Hepatocyte (in vitro differentiated cells): ENCODE data around the gene SESN1. TPM values are rescaled to one million over a fixed set of nuclear protein-coding genes. Genes with fewer than 3 reads are reported as not detected.

Experiments
- DNase-seq: peaks from one replicate; pipeline ENCODE4 v3.0.0-alpha.2; 2016; ENCODE audit warnings: low spot score
- H2AFZ ChIP-seq: fragments of 200-600 bp; sonication (generic); 2 replicates; pipeline ENCODE4 v1.6.0; 2016; ENCODE audit warnings: antibody characterized with exemption, mild to moderate bottlenecking
- H3K27ac ChIP-seq: fragments of 200-600 bp; sonication (generic); 2 replicates; pipeline ENCODE4 v1.5.1; 2016; ENCODE audit warnings: mild to moderate bottlenecking
- H3K27me3 ChIP-seq: fragments of 200-600 bp; sonication (generic); 2 replicates; pipeline ENCODE4 v1.6.1; 2016
- H3K36me3 ChIP-seq: fragments of 200-600 bp; sonication (generic); replicated peaks from 2 replicates; pipeline ENCODE4 v1.5.1; 2016; ENCODE audit warnings: low read depth; ENCODE audit not compliant: insufficient read depth
- H3K4me1 ChIP-seq: fragments of 200-600 bp; sonication (generic); 2 replicates; pipeline ENCODE4 v1.5.1; 2016; ENCODE audit warnings: mild to moderate bottlenecking, moderate library complexity; ENCODE audit not compliant: insufficient read depth
- H3K4me2 ChIP-seq: fragments of 200-600 bp; sonication (generic); 2 replicates; pipeline ENCODE4 v1.6.0; 2016
- H3K4me3 ChIP-seq: fragments of 200-600 bp; sonication (generic); 2 replicates; pipeline ENCODE4 v1.5.1; 2016; ENCODE audit warnings: mild to moderate bottlenecking
- H3K79me2 ChIP-seq: fragments of 200-600 bp; sonication (generic); 2 replicates; pipeline ENCODE4 v1.6.0; 2017; ENCODE audit warnings: mild to moderate bottlenecking
- H3K9me2 ChIP-seq: fragments of 200-600 bp; sonication (generic); replicated peaks from 2 replicates; pipeline ENCODE4 v1.6.0; 2017; ENCODE audit warnings: mild to moderate bottlenecking; ENCODE audit not compliant: insufficient read depth
- H3K9me3 ChIP-seq: fragments of 200-600 bp; sonication (generic); 2 replicates; pipeline ENCODE4 v1.5.1; 2016; ENCODE audit warnings: low read depth, mild to moderate bottlenecking
- H4K20me1 ChIP-seq: fragments of 200-600 bp; sonication (generic); 2 replicates; pipeline ENCODE4 v1.6.0; 2016; ENCODE audit warnings: mild to moderate bottlenecking; ENCODE audit not compliant: insufficient read depth, poor library complexity, severe bottlenecking
- CTCF ChIP-seq: fragments of 200-600 bp; sonication (generic); IDR thresholded peaks from 2 replicates; pipeline ENCODE4 v1.5.1; 2016; ENCODE audit warnings: antibody characterized with exemption, mild to moderate bottlenecking; ENCODE audit not compliant: poor library complexity
- EZH2 ChIP-seq: fragments of 200-600 bp; sonication (generic); IDR thresholded peaks from 2 replicates; pipeline ENCODE4 v1.6.1; 2016; ENCODE audit warnings: antibody characterized with exemption, mild to moderate bottlenecking, borderline replicate concordance
- EZH2phosphoT487 ChIP-seq: fragments of 200-600 bp; sonication (generic); IDR thresholded peaks from one replicate; pipeline ENCODE4 v1.6.1; 2018; ENCODE audit warnings: antibody characterized with exemption, mild to moderate bottlenecking, low read depth, moderate library complexity; ENCODE audit not compliant: unreplicated experiment, severe bottlenecking
- WGBS: methylation state at CpG from one replicate; pipeline ENCODE4 v1.1.6; 2016; ENCODE audit warnings: low lambda C conversion rate; ENCODE audit errors: missing lambda C conversion rate; 5-methylcytosine and 5-hydroxymethylcytosine counted together
- polyA plus RNA-seq: library from polyadenylated mRNA; unstranded; fragments of >200 nt; fragmentation: Nextera tagmentation; extraction: Ambion mirVana; gene quantifications from 2 replicates; pipeline ENCODE4 v1.2.1, GENCODE V29; 2016
- total RNA-seq: library from RNA; depleted of rRNA; stranded (reverse); fragments of >200 nt; gene quantifications from 2 replicates; pipeline ENCODE4 v1.2.3, GENCODE V29; 2014

The SESN1 gene
- total and polyA plus RNA-seq, 2 experiments from 2014 or later: 29.1 to 59.1 TPM

- peaks cover 6% of the 10 kb centered on the region for H3K4me1 ChIP-seq
- H4K20me1 ChIP-seq: no peaks in the 10 kb centered on the region
- H3K27me3 ChIP-seq: no peaks in the 10 kb centered on the region
- no peak for TF ChIP-seq EZH2phosphoT487
- TF ChIP-seq EZH2: no peak
- TF ChIP-seq CTCF: no peak
- WGBS: 52% methylated on average over 4 of the region's 4 CpGs
- H3K9me2 ChIP-seq: no peaks in the 10 kb centered on the region
- H2AFZ ChIP-seq: no peak overlapping the region
- H3K4me2 ChIP-seq: no peak overlapping the region
- H3K27ac ChIP-seq: no peak overlapping the region
- no peak overlapping the region for H3K4me3 ChIP-seq
- no peaks in the 10 kb centered on the region for H3K9me3 ChIP-seq
- DNase-seq: no peak
- H3K36me3 ChIP-seq: no peaks in the 10 kb centered on the region
- H3K79me2 ChIP-seq: peaks cover 34% of the 10 kb centered on the region
These were observed 14.7 kb downstream of the SESN1 start for GRCh38 chr6:109079981-109080380.

GRCh38 chr6:109076377-109076776, 18.3 kb downstream of the SESN1 start:
- Histone ChIP-seq H3K36me3 (no peaks in the 10 kb centered on the region), H2AFZ (no peak overlapping the region), H3K4me3 (no peak overlapping the region), H3K27ac (no peak overlapping the region), H3K4me1 (peaks cover 18% of the 10 kb centered on the region), H3K79me2 (peaks cover 25% of the 10 kb centered on the region), H3K27me3 (no peaks in the 10 kb centered on the region), H4K20me1 (no peaks in the 10 kb centered on the region), H3K4me2 (no peak overlapping the region), H3K9me3 (no peaks in the 10 kb centered on the region), H3K9me2 (no peaks in the 10 kb centered on the region)
- TF ChIP-seq EZH2phosphoT487 (no peak), EZH2 (no peak), CTCF (no peak)
- WGBS: 57% methylated on average over 3 of the region's 3 CpGs
- DNase-seq: no peak

GRCh38 chr6:109075934-109076333, 18.7 kb downstream of the SESN1 start:
- Histone ChIP-seq H3K9me2 (no peaks in the 10 kb centered on the region), H3K4me3 (no peak overlapping the region), H3K79me2 (peaks cover 27% of the 10 kb centered on the region), H3K27ac (no peak overlapping the region), H3K4me1 (peaks cover 23% of the 10 kb centered on the region), H2AFZ (no peak overlapping the region), H3K36me3 (no peaks in the 10 kb centered on the region), H3K27me3 (no peaks in the 10 kb centered on the region), H3K9me3 (no peaks in the 10 kb centered on the region), H3K4me2 (no peak overlapping the region), H4K20me1 (no peaks in the 10 kb centered on the region)
- no peak for DNase-seq
- TF ChIP-seq CTCF: no peak
- no peak for TF ChIP-seq EZH2phosphoT487
- TF ChIP-seq EZH2: no peak

- no peak for TF ChIP-seq EZH2phosphoT487
- no peak for TF ChIP-seq EZH2
- no peak for TF ChIP-seq CTCF
- Histone ChIP-seq H3K4me1 (peaks cover 23% of the 10 kb centered on the region), H3K79me2 (peaks cover 28% of the 10 kb centered on the region), H2AFZ (no peak overlapping the region), H3K27ac (no peak overlapping the region), H3K4me2 (no peak overlapping the region), H4K20me1 (no peaks in the 10 kb centered on the region), H3K36me3 (no peaks in the 10 kb centered on the region), H3K4me3 (no peak overlapping the region), H3K9me2 (no peaks in the 10 kb centered on the region), H3K9me3 (no peaks in the 10 kb centered on the region), H3K27me3 (no peaks in the 10 kb centered on the region)
- no peak for DNase-seq
These were observed 20.6 kb downstream of the SESN1 start for GRCh38 chr6:109074133-109074415.
